Measurements from ENCODE around the gene ANKRD12.
"Not testable (repeated sequence)": the region's sequence is repeated elsewhere in the genome, so short reads cannot be mapped to it uniquely, and the experiment has no call there.

Gene ANKRD12

DNA sequence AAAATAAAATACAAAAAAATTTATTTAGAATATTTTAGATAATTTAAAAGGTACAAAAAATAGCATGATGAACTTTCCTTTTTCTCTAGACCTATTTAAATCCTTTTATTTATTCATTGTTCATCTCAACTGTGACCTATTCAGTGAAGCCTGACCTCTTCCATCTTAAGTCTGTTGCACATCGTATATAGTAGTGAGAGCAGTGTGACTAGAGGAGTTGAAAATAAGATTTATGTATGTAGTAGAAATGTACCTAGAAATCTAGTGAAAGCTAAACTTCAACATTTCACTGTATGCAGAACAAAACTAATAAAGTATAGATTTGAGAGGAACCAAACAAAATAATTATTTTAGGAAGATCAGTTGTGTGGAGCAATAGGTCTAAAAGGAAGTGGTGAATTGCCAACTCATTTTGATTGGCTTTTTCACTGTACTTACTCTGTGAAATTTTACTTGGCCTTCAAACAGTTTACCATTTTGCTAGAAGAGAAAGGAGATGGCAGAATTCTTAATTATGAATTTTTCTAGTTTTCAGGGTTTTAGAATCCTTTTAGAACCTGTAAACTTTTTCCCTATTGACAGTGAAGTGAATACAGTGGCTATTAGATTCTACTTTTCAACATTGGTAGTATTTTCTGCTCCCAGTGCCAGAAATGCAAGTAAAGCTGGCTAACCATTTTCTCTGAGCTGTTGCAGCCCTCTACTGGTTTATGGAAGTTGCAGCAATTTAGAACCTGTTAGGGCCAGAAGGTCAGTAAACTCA is 11.0 kb downstream of the ANKRD12 start:
- Mint-ChIP-seq H3K4me1 (ENCODE audit: low read depth) (peaks cover 80% of the 10 kb centered on the region), H3K36me3 (no peaks in the 10 kb centered on the region), H3K27me3 (no peaks in the 10 kb centered on the region), H3K27ac (peak overlapping the region; percentile 85), H3K4me3 (peak overlapping the region; percentile 1), H3K9me3 (ENCODE audit: low read depth) (no peaks in the 10 kb centered on the region)

GRCh38 chr18:9148203-9148552 is 11.6 kb downstream of the ANKRD12 start:
- Mint-ChIP-seq H3K36me3 (no peaks in the 10 kb centered on the region), H3K4me3 (no peak overlapping the region), H3K27ac (peak overlapping the region; percentile 85), H3K9me3 (ENCODE audit: low read depth) (no peaks in the 10 kb centered on the region), H3K27me3 (no peaks in the 10 kb centered on the region), H3K4me1 (ENCODE audit: low read depth) (peaks cover 81% of the 10 kb centered on the region)

GRCh38 chr18:9150121-9150520 is 13.5 kb downstream of the ANKRD12 start:
- H3K27ac Mint-ChIP-seq, result peak overlapping the region; percentile 36
- no peaks in the 10 kb centered on the region for H3K9me3 Mint-ChIP-seq (ENCODE audit: low read depth)
- no peaks in the 10 kb centered on the region for H3K27me3 Mint-ChIP-seq
- no peak overlapping the region for H3K4me3 Mint-ChIP-seq
- peaks cover 83% of the 10 kb centered on the region for H3K4me1 Mint-ChIP-seq (ENCODE audit: low read depth)
- H3K36me3 Mint-ChIP-seq, result peaks cover 6% of the 10 kb centered on the region

DNA sequence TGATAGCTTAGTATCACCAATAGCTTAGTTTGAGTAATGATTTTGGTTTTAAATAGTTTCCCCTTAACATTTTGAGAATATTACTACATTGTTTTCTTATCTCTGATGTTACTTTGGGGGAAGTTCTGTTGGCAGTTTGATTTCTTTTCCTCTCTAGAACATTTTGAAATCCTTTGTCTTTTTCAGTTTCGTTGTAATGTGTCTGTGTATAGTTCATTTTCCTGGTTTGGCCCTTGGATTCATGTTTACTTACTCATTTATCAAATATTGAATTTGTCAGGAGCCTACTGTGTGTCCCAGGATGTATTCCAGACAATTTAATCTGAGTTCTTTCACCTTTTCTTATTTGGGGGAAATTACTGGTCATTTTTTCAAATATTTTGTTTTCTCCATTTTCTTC is 16.7 kb downstream of the ANKRD12 start:
- Mint-ChIP-seq H3K4me3 (peak overlapping the region; percentile 30), H3K36me3 (peaks cover 14% of the 10 kb centered on the region), H3K4me1 (ENCODE audit: low read depth) (peaks cover 84% of the 10 kb centered on the region), H3K9me3 (ENCODE audit: low read depth) (no peaks in the 10 kb centered on the region), H3K27me3 (no peaks in the 10 kb centered on the region), H3K27ac (peak overlapping the region; percentile 66)

DNA sequence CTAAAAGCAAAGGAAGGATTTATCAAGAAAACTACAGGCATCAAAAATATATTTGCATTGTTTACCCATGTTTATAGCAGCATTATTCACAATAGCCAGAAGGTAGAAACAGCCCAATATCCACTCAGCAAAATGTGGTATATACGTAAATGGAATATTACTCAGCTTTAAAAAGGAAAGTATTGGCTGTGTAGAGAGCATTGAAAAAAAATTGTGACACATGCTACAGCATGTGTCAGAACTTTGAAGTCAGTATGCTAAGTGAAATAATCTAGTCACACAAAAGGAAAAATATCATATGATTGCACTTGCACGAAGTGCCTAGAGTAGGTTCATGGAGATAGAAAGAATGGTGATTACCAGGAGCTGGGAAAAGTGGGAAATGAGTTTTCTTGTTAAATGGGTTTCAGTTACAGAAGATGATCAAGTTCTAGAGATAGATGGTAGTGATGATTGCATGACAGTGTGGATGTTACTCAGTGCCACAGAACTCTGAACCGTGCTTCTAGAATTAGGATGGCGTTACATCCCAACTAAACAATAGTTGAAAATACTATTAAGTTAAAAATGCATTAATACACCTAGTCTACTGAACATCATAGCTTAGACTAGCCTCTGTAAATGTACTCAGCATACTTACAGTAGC is 20.1 kb downstream of the ANKRD12 start:
- Mint-ChIP-seq H3K4me1 (ENCODE audit: low read depth) (peaks cover 72% of the 10 kb centered on the region), H3K36me3 (peaks cover 20% of the 10 kb centered on the region), H3K9me3 (ENCODE audit: low read depth) (no peaks in the 10 kb centered on the region), H3K27ac (peak overlapping the region; percentile 30), H3K4me3 (peak overlapping the region; percentile 9), H3K27me3 (no peaks in the 10 kb centered on the region)

DNA sequence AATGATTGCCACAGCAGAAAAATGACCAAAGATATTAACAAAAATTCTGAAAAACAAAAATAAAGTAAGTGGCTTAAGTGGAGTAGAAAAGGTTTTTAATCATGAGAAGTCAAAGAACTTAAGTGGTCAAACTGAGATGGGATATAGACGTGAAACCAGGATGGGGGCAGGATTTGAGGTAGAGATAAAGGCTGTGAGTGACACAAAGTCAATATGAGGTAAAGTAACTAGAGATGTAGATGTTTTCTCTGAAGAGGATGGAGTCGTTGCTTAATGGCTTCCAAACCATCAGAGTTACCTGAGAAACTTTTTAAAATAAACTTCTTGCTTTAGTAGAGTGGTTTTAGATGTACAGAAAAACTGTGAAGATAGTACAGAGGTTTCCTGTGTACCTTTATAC is 21.2 kb downstream of the ANKRD12 start:
- Mint-ChIP-seq H3K27ac (peak overlapping the region; percentile 55), H3K36me3 (peaks cover 27% of the 10 kb centered on the region), H3K27me3 (no peaks in the 10 kb centered on the region), H3K4me3 (peak overlapping the region; percentile 17), H3K4me1 (ENCODE audit: low read depth) (peaks cover 69% of the 10 kb centered on the region), H3K9me3 (ENCODE audit: low read depth) (no peaks in the 10 kb centered on the region)

DNA sequence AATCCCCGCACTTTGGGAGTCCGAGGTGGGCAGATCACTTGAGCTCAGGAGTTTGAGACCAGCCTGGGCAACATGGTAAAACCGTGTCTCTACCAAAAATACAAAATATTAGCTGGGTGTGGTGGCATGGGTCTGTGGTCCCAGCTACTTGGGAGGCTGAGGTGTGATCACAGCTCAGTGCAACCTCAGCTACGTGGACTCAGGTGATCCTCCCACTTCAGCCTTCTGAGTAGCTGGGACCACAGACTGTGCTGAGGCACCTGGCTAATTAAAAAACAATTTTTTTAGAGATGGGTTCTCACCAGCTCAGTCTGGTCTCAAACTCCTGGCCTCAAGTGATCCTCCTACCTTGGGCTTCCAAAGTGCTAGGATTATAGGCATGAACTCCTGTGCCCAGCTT is 23.4 kb downstream of the ANKRD12 start:
- Mint-ChIP-seq H3K4me3 (no peak overlapping the region), H3K36me3 (peaks cover 33% of the 10 kb centered on the region), H3K27ac (no peak overlapping the region), H3K4me1 (ENCODE audit: low read depth) (peaks cover 63% of the 10 kb centered on the region), H3K9me3 (ENCODE audit: low read depth) (peaks cover 11% of the 10 kb centered on the region), H3K27me3 (no peaks in the 10 kb centered on the region)

- H3K27me3 Mint-ChIP-seq, H3K4me3 Mint-ChIP-seq, H3K27ac Mint-ChIP-seq: not testable (repeated sequence)
- Mint-ChIP-seq H3K9me3 (ENCODE audit: low read depth) (peaks cover 11% of the 10 kb centered on the region), H3K4me1 (ENCODE audit: low read depth) (peaks cover 46% of the 10 kb centered on the region), H3K36me3 (peaks cover 33% of the 10 kb centered on the region)
Measured at GRCh38 chr18:9162663-9163062, 26.1 kb downstream of the ANKRD12 start.

DNA sequence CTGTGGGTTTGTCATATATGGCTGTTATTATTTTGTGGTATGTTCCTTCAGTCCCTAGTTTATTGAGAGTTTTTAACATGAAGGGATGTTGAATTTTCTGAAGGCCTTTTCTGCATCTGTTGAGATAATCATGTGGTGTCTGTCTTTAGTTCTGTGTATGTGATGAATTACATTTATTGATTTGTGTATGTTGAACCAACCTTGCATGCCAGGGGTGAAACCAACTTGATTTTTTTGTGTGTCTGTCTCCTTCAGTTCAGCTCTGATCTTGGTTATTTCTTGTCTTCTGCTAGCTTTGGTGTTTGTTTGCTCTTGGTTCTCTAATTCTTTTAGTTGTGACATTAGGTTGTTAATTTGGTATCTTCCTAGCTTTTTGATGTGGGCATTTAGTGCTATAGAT is 27.6 kb downstream of the ANKRD12 start:
- peaks cover 45% of the 10 kb centered on the region for H3K4me1 Mint-ChIP-seq (ENCODE audit: low read depth)
- H3K27me3 Mint-ChIP-seq, H3K27ac Mint-ChIP-seq, H3K4me3 Mint-ChIP-seq: not testable (repeated sequence)
- H3K9me3 Mint-ChIP-seq (ENCODE audit: low read depth), result peaks cover 11% of the 10 kb centered on the region
- H3K36me3 Mint-ChIP-seq, result peaks cover 28% of the 10 kb centered on the region

GRCh38 chr18:9165883-9166282 is 29.3 kb downstream of the ANKRD12 start:
- H3K4me3 Mint-ChIP-seq, H3K27me3 Mint-ChIP-seq: not testable (repeated sequence)
- peaks cover 31% of the 10 kb centered on the region for H3K36me3 Mint-ChIP-seq

DNA sequence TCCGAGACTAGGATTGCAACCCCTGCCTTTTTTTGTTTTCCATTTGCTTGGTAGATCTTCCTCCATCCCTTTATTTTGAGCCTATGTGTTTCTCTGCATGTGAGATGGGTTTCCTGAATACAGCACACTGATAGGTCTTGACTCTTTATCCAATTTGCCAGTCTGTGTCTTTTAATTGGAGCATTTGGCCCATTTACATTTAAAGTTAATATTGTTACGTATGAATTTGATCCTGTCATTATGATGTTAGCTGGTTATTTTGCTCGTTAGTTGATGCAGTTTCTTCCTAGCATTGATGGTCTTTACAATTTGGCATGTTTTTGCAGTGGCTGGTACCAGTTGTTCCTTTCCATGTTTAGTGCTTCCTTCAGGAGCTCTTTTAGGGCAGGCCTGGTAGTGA is 32.9 kb downstream of the ANKRD12 start:
- H3K9me3 Mint-ChIP-seq (ENCODE audit: low read depth); H3K27me3 Mint-ChIP-seq; H3K4me3 Mint-ChIP-seq: not testable (repeated sequence)
- H3K36me3 Mint-ChIP-seq, result peaks cover 22% of the 10 kb centered on the region
- H3K27ac Mint-ChIP-seq, result peak overlapping the region; percentile 7
- peaks cover 58% of the 10 kb centered on the region for H3K4me1 Mint-ChIP-seq (ENCODE audit: low read depth)

More at GRCh38 chr18:9165883-9166282, 29.3 kb downstream of the ANKRD12 start:
- H3K9me3 Mint-ChIP-seq (ENCODE audit: low read depth), result peaks cover 11% of the 10 kb centered on the region
- not testable (repeated sequence) for H3K27ac Mint-ChIP-seq
- peaks cover 53% of the 10 kb centered on the region for H3K4me1 Mint-ChIP-seq (ENCODE audit: low read depth)

GRCh38 chr18:9171919-9172318 is 35.3 kb downstream of the ANKRD12 start:
- peaks cover 67% of the 10 kb centered on the region for H3K4me1 Mint-ChIP-seq (ENCODE audit: low read depth)
- not testable (repeated sequence) for H3K4me3 Mint-ChIP-seq; H3K27me3 Mint-ChIP-seq; H3K9me3 Mint-ChIP-seq (ENCODE audit: low read depth)
- H3K27ac Mint-ChIP-seq, result peak overlapping the region; percentile 36
- H3K36me3 Mint-ChIP-seq, result peaks cover 15% of the 10 kb centered on the region

DNA sequence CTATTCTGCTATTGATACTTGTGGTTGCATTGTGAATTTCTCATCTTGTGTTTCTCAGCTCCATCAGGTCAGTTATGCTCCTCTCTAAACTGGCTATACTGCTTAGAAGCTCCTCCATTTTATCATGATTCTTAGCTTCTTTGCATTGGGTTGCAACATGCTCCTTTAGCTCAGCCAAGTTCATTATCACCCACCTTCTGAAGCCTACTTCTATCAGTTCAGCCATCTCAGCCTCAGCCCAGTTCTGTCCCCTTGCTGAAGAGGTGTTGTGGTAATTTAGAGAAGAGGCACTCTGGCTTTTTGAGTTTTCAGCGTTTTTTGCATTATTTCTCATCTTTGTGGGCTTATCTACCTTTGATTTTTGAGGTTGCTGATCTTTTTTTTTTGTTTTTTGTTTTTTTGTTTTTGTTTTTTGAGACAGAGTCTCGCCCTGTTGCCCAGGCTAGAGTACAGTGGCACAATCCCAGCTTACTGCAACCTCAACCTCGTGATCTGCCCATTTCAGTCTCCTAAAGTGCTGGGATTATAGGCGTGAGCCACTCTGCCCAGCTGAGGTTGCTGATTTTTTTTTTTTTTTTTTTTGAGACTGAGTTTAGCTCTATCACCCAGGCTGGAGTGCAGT is 36.0 kb downstream of the ANKRD12 start:
- no peak overlapping the region for H3K4me3 Mint-ChIP-seq
- peaks cover 71% of the 10 kb centered on the region for H3K4me1 Mint-ChIP-seq (ENCODE audit: low read depth)
- H3K36me3 Mint-ChIP-seq, result peaks cover 15% of the 10 kb centered on the region
- H3K9me3 Mint-ChIP-seq (ENCODE audit: low read depth), result no peaks in the 10 kb centered on the region
- no peaks in the 10 kb centered on the region for H3K27me3 Mint-ChIP-seq
- peak overlapping the region; percentile 41 for H3K27ac Mint-ChIP-seq

- Mint-ChIP-seq H3K27me3 (no peaks in the 10 kb centered on the region), H3K9me3 (ENCODE audit: low read depth) (no peaks in the 10 kb centered on the region), H3K4me1 (ENCODE audit: low read depth) (peaks cover 72% of the 10 kb centered on the region), H3K36me3 (peaks cover 19% of the 10 kb centered on the region), H3K27ac (no peak overlapping the region), H3K4me3 (no peak overlapping the region)
Measured at GRCh38 chr18:9173770-9174233, 37.2 kb downstream of the ANKRD12 start.

GRCh38 chr18:9174302-9174701 is 37.7 kb downstream of the ANKRD12 start:
- no peaks in the 10 kb centered on the region for H3K27me3 Mint-ChIP-seq
- no peak overlapping the region for H3K27ac Mint-ChIP-seq
- peaks cover 71% of the 10 kb centered on the region for H3K4me1 Mint-ChIP-seq (ENCODE audit: low read depth)
- H3K4me3 Mint-ChIP-seq, result no peak overlapping the region
- no peaks in the 10 kb centered on the region for H3K9me3 Mint-ChIP-seq (ENCODE audit: low read depth)
- peaks cover 15% of the 10 kb centered on the region for H3K36me3 Mint-ChIP-seq

Data from activated naive CD8-positive, alpha-beta T cell (primary cell).